Measurements from ENCODE around the gene TPP2.

Gene TPP2

DNA sequence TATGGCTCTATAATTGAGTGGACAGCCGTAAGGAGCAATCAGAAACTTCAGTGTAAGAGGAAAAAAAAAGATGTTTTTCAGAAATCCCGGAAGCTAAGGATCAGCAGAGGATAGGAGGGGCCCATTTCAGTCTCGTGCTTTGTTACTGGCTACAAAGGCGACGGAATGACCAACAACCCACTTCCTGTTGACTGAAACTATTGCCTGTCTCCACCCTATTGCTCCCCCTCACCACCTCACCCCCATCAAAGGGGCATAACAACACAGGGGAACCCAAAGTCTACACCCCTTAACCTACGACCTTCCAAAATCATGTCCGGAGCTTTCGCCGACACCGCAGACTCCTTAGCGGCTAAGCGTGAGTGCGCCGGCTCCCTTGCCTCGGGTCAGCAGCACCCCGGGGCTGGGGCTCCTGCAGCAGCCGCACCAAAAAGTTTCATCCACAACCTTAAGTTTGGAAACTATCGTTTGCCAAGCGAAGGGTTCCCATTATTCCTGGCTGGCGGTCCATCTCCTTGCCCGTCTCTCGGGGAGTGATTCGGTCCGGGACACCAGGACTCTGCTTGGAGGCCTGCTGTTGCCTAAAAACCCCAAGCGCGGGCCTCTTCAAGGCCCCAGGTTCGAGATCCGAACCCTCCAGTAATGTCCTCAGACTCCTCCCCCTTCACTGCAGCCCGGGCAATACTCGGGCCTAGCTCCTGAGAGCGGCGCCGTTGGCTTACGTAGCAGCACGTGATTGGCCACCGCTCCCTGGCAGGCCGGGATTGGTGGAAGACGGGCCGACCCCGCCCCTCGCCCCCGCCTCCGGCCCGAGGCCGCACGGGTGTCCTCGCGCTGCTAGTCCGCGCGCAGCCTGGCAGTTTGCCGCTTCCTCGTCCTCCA lies at the start of gene TPP2:
Gene TPP2, plus strand, starts transcription at position 840 of the 882 bp plus-strand sequence. CDS start 53 bp downstream, outside the sequence.
- peak; percentile 99 for DNase-seq

DNA sequence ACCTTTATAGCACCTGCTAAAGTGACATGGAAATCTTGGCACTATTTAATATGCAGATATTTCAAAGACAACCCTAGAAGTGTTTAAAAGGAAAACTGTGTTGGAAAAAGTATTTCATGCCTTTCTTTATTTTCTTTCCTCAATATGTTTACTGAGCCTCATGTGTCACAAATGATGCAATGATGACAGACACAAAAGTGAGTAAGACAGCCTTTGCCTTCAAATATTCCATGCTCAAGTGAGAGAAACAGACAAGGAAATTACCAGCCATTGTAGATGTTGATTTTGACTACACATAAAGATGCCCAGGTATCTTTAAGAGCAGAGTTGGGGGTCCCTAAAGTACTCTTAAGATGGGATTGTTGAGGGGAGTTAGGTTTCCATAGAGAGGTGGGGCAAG lies 48.0 kb upstream of the TPP2 start:
- DNase-seq = no peak

DNA sequence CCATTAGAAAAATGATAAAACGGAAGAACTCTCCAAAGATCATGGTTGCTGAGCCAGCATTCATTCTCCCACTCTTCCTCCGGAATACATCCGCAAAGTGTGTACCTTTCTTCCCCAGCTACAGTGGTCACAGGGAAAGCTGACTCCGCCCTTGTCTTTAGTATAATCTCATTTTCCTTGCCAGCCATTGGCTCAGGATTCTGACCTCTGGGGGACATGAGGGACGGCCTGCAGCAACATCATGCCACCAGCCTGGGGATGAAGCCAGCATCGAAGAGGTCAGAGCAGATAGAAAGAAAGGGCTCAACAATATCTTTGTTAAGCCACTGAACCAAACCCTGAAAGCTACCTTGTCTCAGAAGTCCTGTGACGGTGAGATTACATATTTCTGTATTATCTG lies 46.3 kb upstream of the TPP2 start:
- DNase-seq = no peak

DNA sequence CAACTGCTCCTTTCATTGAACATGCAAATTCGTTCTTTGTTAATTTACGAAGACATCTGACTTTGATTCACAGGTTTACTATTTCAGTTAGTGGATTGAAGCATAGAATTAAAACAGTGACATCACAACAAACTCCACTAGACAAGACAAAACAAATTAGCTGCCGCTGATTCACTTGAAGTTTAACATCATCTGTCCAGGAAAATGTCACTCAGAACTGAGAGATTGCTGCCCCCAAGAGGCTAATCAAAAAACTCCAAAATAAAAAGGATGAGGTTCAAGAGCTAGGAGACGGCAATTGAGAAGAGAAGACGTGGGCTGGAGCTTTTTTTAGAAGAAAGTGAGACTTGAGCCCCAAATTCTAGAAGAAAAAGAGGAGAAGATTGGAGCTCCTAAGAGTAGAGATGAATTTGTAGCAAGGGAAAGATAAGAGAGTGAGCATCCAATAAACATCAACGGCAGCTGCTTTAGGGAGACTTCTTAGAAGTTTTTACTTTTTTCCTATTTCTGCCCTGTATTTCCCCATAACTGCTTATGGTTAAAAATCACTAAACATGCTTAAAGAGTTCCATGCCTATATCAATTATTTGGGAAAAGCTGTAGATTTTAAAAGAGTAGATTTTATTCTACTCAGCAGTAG lies 40.8 kb upstream of the TPP2 start:
- peak; percentile 73 for DNase-seq

DNA sequence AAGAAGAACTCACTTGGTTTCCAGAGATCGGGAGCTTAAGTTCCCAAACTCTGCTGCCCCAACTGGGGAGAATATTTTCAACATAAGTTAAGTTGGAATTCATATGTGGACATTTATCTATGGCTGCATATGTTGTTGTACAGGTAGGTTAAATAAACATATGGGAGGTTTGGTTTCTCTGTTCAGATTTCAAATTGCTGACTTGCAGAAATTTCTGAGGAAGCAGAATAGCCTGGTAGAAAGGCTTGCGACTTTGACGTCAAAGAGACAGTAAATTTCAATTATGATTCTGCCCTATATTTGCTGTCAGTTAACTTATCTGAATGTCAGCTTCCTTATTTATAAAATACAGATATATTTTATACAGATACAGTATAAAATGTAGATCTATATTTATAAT lies 40.0 kb upstream of the TPP2 start:
- no peak for DNase-seq

DNA sequence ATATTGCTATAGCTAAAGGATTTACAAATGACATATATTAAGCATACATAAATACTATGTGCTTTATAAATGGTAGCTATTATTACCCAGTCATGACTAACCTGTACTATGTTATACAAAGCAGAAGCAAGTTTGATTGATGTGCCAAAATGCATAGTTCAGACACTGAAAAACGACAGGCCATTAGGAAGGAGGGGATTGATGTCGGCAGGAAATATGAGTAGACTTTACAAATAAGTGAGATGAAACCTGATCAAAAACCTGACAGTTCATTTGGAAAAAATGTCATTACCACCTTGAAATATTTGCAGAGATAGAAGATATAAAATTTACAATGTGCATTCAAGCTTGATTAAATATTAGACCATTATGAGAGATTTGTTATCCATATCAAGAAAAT lies 38.8 kb upstream of the TPP2 start:
- DNase-seq = no peak

DNA sequence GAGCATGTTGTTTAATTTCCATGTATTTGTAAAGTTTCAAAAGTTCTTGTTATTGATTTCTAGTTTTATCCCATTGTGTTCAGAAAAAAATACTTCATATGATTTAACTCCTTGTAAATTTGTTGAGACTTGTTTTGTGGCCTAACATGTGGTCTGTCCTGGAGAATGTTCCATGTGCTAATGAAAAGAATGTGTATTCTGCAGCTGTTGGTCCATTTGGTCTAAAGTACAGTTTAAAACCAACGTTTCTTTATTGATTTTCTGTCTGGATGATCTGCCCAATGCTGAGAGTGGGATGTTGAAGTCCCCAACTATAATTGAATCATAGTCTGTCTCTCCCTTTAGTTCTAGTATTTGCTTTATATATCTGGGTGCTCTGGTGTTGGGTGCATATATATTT lies 34.9 kb upstream of the TPP2 start:
- DNase-seq = no peak

DNA sequence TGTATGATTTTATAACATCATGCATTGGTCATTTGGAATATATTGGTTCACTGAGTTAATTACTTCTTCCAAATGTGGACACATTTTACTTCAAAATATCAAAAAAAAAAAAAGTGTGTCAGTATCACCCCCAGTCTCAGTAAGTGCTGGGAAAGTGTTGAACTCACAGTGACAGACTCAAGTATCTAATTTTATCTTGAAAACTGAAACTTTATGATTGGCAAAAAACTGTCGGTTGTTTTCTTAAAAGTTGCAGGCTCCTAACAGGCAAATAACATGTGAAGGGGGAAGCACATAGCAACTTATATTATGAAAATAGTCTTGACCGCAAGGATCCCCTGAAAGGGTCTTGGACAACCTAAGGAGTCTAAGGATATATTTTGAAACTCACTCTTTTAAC lies 33.5 kb upstream of the TPP2 start:
- DNase-seq = no peak

DNA sequence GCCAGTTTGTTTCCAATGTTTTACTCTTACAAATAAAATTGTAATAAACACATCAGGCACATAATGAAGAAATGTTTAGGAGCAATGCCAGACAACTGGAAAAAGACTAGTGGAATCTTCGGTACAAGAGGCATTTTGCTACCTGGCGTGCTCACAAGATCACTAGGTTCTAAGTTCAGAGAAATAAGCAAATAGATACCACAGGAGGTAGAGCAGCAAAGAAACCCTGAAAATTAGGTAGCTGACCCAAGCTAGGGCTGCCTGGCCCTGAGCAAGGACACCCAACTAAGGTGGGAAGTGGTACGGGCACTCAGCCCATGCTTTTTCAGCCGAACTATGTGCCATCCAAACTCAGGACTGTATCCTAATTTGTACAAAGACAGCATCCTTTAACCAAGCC lies 32.2 kb upstream of the TPP2 start:
- DNase-seq = no peak

DNA sequence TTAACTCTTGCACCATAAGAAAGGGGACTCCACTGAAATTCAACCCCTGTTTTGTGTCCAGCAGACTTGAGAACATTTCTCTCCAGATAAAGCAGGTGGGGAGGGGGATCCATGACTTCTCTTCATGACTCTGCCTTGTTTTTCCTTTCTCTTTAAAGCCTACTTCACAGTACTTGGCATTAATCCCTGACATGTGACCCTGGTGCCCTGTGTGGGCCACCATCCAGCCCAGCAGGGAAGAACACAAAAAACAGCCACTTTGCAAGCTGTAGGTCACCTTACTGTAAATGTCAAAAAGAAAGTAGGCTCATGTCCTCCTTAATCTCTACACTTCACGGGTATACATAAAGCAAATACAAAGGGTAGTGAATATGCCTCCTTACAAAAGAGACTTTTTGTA lies 30.3 kb upstream of the TPP2 start:
- no peak for DNase-seq

DNA sequence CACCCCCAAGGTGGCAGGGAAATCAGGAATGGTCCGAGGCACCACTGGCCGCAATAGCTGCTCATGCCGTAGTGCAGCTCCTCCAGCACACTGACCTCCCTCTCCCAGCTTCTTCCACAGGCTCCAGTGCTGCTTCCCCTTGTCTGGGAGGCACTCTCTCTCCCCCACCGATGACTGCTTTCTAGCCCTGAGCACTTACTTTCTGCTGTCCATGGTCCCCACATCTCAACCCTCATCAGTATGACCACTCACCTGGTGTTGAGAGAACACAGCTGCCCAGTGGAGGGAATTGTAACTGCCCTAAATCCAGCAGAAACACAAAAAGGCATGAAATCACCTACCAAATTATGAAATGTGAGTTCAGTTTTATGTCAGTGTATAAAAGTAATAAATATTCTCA lies 28.9 kb upstream of the TPP2 start:
- DNase-seq = no peak

DNA sequence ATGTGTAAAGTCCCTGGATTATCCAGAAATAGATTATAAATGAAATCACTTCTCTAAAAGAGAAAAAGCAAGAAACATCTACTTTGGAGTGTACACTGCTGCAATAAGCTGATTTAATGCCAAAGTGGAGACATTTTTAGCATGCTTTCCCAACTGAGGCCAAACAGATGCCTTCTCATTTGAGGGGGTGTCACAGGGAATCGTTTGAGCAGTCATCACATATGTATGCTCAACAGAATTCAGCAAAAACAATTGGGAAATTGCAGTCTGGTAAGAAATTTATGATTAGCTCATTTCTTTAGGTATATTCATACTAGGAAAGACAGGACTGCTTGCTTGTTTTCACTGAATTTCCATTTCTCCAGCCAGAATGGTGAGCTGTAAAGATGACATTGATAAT lies 27.3 kb upstream of the TPP2 start:
- DNase-seq = no peak

DNA sequence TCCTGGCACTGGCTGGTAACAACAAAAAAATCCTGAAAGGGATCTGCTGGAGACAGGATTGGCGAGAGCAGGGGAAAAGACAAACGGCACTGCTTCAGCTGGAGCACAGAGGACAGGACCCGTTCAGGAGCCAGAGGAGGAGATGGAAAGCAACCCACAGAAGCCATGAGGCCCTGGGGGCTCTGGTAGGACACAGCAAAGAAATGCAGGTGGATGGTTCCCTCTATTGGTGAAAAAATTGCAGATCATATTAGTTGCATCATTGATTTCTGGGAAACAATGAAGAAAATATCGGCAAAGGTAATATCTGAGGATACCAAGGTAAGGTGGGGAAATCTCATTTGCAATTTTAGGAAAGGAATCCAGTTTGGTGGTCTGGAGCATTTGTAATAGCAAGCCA lies 25.7 kb upstream of the TPP2 start:
- DNase-seq = peak; percentile 7

DNA sequence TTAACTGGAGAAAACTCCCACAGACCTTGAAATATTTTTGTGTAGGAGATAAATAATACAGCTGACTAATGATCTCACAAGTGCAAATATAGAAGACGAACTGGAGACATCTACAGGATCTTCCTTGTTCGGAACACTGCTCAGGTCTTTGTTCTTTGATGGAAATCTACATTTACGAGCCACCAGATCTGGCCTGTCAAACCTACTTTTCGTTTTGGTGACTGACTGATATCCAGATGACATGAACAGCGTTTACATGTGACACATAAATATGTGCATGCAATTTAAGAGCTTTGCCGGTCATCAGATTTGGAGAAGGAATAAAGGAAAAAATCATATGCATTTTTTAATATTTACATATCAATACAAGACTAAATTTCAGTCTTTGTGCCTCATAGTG lies 24.5 kb upstream of the TPP2 start:
- DNase-seq = no peak

DNA sequence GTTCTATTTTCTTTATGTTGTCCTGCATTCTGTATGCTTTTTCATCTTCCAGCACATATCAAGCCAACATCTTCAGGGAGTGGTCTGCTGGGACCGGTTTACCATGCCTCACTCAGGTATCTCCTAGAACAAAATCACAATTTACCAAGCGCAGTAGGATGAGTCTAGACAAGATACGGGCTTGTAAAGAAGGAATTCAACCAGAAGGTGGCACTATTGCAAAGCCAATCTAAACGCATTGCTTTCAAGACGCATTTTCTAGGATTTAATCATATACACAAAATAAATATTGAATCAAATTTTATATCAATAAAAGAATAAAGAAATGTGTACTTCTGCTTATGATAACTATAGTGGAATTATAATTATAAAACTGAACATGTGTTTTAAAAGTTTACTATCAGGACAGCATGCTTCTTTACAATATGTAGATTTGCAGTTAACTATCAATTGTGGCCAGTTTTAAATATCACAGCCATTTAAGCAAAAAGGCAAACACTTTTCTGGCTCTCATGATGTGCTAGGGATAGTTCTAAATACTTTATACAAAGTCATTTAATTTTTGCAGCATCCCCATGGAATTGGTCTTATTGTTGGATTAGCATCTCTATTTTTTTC lies 16.1 kb upstream of the TPP2 start:
- DNase-seq = peak; percentile 88

DNA sequence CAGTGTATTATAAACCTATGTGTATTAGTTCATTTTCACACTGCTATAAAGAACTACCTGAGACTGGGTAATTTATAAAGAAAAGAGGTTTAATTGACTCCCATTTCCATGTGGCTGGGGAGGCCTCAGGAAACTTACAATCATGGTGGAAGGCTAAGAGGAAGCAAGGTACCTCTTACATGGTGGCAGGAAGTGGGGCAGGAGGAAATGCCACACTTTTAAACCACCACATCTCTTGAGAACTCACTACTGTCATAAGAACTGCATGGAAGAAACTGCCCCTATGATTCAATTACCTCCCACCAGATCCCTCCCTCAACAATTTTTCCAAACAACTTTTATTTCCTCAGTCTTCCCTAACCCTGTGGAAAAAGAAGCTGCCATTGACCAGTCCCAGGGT lies 14.5 kb upstream of the TPP2 start:
- DNase-seq = no peak

DNA sequence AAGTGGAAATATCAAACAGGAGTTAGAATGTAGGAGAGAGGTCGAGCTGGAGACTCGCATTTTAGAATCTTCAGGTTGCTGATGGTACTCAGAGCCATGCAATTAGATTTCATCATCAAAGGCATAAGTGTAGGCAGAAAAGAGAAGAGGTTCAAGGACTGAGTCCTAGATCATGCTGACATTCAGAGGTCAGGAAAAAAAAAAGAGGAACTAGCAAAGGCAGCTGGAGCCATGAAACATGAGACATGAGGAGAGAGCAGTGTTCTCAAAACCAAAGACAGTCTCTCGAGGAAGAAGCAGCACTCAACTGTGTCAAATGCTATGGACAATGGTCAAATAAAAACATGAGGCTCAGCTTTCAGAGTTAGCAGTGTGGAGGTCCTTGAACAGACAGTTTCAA lies 12.4 kb upstream of the TPP2 start:
- peak; percentile 55 for DNase-seq

DNA sequence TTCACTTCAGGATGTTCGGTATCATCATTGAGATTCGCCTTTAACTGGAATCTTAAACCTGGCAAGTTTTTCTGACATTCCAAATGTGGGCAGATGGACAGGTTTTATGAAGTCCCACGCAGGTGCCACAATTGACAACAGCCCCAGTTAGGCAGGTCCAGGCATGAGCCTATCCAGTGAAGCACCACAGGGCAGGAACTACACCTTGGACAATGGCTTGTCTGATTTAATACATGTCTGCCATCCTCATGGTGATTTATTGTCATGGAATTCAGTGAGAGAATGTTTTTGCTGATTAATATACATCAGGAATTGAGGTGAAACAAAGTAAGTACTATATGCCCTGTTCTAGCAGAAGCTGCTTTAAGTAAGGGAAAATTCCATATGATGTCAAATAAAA lies 10.2 kb upstream of the TPP2 start:
- no peak for DNase-seq

DNA sequence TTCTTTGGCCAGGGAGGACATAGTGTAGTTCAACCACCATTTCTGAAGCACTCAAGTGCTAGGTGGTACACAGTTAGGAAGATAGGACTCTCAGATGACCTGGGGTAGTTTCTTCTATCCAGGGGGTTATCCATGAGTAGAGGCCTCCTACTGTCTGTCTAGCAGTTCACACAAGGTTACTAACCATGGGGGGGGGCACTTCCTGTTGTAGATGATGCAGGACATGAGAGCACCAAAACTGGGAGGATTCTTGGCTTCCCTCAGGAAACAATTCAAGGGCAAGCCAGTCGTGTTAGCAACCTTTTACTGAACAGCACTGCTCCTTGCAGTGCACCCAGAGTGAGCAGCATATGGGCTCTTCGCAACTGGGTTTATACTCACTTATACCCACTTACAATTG lies 8.9 kb upstream of the TPP2 start:
- no peak for DNase-seq

DNA sequence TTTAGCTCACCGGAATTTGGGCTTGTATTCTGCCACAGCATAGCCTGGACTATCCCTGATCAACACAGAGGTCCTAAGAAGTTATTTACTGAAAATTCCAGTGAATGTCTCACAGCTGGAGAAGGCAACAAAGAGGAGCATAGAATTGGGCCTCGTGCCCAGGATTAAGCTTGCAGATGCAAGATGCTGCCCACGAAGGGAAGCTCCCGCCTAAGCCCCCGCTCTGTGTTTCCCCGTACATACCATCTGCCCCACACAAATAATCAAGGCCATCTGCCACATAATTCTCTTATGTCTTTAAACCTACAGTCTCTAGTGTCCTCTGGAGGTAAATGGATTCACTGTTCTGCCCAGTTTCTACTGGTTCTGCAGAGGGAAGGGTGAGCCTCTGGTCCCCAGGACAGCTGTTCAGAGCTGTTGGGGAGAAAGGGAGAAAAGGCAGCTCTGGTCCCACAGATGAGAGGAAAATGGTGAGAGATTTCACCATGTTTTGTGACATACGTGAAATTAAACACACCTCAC lies 7.4 kb upstream of the TPP2 start:
- DNase-seq = no peak

DNA sequence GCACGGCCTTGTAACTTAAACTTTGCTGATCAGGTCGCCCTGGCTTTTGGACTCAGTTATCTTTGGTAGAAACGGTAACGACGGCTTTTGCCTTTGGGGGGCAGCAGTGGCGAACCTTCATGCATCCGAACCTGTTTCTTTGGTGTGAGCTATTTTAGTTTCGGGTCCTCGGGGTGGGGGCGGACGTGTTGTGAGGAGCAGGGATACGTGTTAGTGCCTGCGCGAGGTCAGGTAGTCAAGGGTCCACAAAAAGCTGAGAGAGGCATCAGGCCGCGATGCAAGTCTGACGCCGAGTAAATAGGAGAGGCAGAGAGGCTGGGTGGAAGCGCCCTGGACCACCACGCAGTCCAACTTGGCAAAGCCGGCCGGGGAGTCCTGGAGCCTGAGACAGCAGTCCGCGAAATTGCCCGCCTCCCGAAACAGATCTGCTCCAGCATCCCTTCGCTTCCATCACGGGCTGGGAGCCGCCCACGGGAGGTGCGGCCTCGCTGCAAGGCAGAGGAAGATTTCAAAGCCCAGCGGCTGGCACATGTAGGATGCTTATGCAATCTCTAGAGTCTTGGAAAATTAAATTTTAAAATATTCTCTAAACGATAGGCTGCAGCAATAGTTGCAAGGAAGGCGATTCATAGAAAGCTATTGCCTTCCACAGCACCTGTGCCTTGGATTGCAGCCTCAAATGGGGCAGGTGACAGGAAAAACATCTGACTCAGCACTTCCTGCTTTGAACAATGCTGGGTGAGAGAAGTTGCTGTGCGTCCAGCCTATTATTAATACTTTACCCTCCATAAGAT lies 4.6 kb upstream of the TPP2 start:
- peak; percentile 89 for DNase-seq

DNA sequence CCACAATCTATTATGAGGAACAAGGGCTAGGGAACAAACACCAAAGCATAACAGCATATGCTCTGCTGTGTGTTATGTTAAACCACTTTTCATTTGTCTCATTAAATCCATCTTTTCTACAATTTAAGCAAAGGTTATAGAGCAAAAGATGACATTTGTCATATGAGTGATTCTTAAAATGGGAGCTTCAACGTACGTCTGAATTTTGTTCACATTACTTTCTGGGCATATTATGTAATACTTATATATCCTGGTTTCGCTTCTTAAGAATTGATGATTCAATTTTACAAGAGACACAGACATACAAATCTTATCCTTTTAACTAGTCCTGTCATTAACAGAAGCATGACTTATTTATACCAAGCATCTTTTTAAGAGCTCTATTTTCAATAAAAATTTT lies 3.3 kb upstream of the TPP2 start:
- no peak for DNase-seq
